ACC112 (cell line): Measurements from ENCODE around the gene TBX21.

Experiments
- H2AFZ ChIP-seq: fragments of 200-600 bp; sonication (generic); one replicate; pipeline ENCODE4 v1.6.0; 2017; ENCODE audit warnings: antibody characterized with exemption, low read length; ENCODE audit not compliant: unreplicated experiment
- H3K27ac ChIP-seq: fragments of 200-600 bp; sonication (generic); 2 replicates; pipeline ENCODE4 v1.5.1; 2014; ENCODE audit warnings: low read depth, mild to moderate bottlenecking, antibody characterized with exemption, low read length, moderate library complexity
- H3K27me3 ChIP-seq: fragments of 200-600 bp; sonication (generic); 2 replicates; pipeline ENCODE4 v1.6.1; 2014; ENCODE audit warnings: mild to moderate bottlenecking, antibody characterized with exemption, low read length, moderate library complexity, mixed read lengths; ENCODE audit not compliant: insufficient read depth
- H3K36me3 ChIP-seq: fragments of 200-600 bp; sonication (generic); 2 replicates; pipeline ENCODE4 v1.6.1; 2016; ENCODE audit warnings: mild to moderate bottlenecking, antibody characterized with exemption, low read length, moderate library complexity, mixed read lengths; ENCODE audit not compliant: insufficient read depth
- H3K4me1 ChIP-seq: fragments of 200-600 bp; sonication (generic); one replicate; pipeline ENCODE4 v1.6.1; 2016; ENCODE audit warnings: low read length, mixed read lengths; ENCODE audit not compliant: insufficient read depth, unreplicated experiment, control insufficient read depth
- H3K4me3 ChIP-seq: fragments of 200-600 bp; sonication (generic); 2 replicates; pipeline ENCODE4 v1.5.1; 2014; ENCODE audit warnings: mild to moderate bottlenecking, low read depth, low read length
- H3K79me2 ChIP-seq: fragments of 200-600 bp; sonication (generic); one replicate; pipeline ENCODE4 v1.6.0; 2016; ENCODE audit warnings: low read length; ENCODE audit not compliant: control insufficient read depth, unreplicated experiment, insufficient read depth

Gene TBX21, protein sequence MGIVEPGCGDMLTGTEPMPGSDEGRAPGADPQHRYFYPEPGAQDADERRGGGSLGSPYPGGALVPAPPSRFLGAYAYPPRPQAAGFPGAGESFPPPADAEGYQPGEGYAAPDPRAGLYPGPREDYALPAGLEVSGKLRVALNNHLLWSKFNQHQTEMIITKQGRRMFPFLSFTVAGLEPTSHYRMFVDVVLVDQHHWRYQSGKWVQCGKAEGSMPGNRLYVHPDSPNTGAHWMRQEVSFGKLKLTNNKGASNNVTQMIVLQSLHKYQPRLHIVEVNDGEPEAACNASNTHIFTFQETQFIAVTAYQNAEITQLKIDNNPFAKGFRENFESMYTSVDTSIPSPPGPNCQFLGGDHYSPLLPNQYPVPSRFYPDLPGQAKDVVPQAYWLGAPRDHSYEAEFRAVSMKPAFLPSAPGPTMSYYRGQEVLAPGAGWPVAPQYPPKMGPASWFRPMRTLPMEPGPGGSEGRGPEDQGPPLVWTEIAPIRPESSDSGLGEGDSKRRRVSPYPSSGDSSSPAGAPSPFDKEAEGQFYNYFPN

DNA sequence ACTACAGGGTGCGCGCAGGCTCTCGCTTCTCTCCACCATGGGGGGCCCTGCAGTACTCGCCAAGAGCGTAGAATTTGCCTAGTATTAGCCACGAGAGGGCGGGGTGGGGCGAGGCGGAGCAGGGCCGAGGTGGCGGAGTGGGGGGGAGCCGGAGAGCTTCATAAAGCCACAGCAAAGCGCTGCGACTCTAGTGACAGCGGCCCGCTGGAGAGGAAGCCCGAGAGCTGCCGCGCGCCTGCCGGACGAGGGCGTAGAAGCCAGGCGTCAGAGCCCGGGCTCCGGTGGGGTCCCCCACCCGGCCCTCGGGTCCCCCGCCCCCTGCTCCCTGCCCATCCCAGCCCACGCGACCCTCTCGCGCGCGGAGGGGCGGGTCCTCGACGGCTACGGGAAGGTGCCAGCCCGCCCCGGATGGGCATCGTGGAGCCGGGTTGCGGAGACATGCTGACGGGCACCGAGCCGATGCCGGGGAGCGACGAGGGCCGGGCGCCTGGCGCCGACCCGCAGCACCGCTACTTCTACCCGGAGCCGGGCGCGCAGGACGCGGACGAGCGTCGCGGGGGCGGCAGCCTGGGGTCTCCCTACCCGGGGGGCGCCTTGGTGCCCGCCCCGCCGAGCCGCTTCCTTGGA, at the start of gene TBX21:
Gene TBX21, plus strand, starts transcription at position 190 of the 627 bp plus-strand sequence. Its CDS starts 219 bp downstream, at position 409.
- no peaks in the 10 kb centered on the region for H3K36me3 ChIP-seq
- peak within 1 kb of the TSS; percentile 60 for H3K4me3 ChIP-seq
- no peaks in the 10 kb centered on the region for H3K4me1 ChIP-seq
- H3K79me2 ChIP-seq = no peaks in the 10 kb centered on the region
- H3K27me3 ChIP-seq = peaks cover 87% of the 10 kb centered on the region
- no peak within 1 kb of the TSS for H3K27ac ChIP-seq
- H2AFZ ChIP-seq = peak within 1 kb of the TSS; percentile 25

GRCh38 chr17:47684025-47684424, 49.0 kb upstream of the TBX21 start:
- H2AFZ ChIP-seq = no peak overlapping the region
- no peaks in the 10 kb centered on the region for H3K79me2 ChIP-seq
- no peaks in the 10 kb centered on the region for H3K27me3 ChIP-seq
- no peak overlapping the region for H3K4me3 ChIP-seq
- peaks cover 38% of the 10 kb centered on the region for H3K4me1 ChIP-seq
- H3K27ac ChIP-seq = peak overlapping the region; percentile 89; the same call in 1 of the 2 replicates
- H3K36me3 ChIP-seq = peaks cover 44% of the 10 kb centered on the region

DNA sequence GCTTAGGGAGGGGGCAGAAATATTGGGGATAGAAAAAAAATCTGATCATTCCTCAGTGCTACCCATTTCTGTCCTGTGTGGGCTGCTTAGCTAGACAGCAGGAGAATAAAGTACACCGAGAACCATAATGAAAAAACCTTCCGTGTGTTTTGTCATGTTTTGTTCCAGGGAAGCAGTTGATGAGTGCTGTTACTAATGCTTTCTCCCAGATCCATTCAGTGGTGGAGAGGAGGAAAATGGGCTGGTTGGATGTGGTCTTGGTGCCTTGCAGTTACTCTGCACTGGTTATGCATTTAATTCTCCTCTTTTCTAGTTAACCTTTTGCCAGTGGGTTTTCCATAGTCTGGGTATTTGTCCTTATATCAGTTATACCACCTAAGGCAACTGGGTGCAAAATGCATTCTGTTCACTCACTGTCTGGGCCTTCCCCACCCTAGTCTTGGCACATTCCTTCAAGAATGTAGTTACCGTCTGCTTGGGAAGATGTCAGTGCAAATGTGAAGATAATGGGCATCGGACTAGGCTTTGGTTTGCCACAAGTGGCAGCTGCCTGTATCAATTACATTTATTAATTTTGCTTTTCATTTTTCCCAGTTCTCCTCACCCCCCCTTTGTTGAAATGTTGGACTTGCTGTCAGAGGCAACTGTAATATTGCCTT, 48.4 kb upstream of the TBX21 start:
- Histone ChIP-seq H3K27me3 (no peaks in the 10 kb centered on the region), H3K4me3 (no peak overlapping the region), H3K27ac (peak overlapping the region; percentile 89), H3K79me2 (no peaks in the 10 kb centered on the region), H3K4me1 (peaks cover 38% of the 10 kb centered on the region), H2AFZ (no peak overlapping the region), H3K36me3 (peaks cover 41% of the 10 kb centered on the region)

DNA sequence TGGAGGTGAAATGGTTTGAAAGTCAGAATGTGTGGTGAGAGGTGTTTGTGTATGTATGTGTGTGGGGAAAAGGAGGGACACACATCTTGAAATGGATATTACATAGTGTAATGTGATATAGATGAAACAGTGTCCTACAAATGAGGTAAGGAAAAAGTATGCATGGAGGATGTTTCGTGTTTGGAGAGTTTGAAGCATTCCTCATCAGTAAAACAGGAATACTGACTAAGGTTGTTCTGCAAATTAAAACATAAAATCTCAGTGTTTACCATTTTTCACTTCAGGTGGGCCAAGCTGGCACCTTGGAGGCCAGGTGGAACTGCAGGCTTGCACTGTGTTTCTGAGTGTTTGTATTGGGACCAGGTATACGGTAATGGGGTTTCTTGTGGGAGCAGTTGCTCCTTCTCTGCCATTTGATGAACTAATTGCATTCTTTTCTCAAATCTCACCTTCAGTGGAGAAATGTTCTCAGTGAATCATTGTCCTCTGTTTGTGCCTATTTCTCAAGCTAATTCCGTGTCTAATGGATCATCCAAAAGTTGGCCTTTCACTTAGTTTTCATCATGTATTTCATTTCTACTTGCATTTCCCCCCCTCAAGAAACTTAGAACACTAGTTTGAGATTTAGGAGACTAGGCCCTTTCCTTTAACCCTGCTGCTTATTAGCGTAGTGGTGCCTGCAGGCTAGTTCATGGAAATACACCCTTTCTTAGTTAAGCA, 47.3 kb upstream of the TBX21 start:
- H3K36me3 ChIP-seq = peaks cover 31% of the 10 kb centered on the region
- H3K27me3 ChIP-seq = no peaks in the 10 kb centered on the region
- no peak overlapping the region; the same call in 1 of the 2 replicates for H3K4me3 ChIP-seq
- H3K4me1 ChIP-seq = peaks cover 38% of the 10 kb centered on the region
- H3K27ac ChIP-seq = peak overlapping the region; percentile 89
- no peak overlapping the region for H2AFZ ChIP-seq
- no peaks in the 10 kb centered on the region for H3K79me2 ChIP-seq

DNA sequence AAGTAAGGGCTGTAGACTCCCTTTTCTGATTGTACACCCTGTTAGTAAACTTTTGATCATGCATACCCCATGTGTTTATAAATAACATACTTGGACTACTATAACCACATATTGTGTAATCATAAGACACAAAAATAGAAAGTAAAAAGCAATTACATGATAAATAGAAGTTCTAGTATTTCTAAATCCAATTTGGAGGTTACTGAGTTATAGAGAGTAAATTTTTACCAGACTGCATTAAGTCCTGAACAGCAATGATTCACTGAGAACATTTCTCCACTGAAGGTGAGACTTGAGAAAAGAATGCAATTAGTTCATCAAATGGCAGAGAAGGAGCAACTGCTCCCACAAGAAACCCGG, 46.8 kb upstream of the TBX21 start:
- Histone ChIP-seq H3K36me3 (peaks cover 30% of the 10 kb centered on the region), H3K4me3 (no peak overlapping the region; the same call in 1 of the 2 replicates), H3K79me2 (no peaks in the 10 kb centered on the region), H3K4me1 (peaks cover 38% of the 10 kb centered on the region), H3K27me3 (no peaks in the 10 kb centered on the region), H2AFZ (no peak overlapping the region), H3K27ac (peak overlapping the region; percentile 89)

DNA sequence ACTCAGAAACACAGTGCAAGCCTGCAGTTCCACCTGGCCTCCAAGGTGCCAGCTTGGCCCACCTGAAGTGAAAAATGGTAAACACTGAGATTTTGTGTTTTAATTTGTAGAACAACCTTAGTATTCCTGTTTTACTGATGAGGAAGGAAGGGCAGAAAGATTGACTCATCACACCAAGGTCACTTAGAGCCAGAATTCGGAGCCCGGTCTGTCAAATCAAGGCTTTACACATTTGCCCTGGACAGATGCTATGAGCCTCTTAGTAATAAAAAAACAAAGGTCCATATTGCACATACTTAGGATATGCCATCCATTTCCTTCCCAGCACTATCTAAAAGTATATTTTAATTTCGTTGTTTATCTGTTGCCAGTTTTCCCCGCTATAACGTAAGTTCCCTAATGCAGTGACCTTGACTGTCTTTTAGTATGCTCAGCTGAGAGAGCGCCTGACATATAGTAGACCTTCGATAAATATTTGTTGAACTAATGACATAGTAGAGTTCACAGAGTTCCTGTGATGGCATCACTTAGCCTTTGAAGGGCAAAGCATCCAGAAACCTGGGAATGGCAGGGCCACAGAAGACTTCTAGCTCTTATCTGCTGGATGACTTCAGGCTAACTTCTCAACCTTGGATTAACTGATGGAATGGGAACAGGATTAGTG, 46.2 kb upstream of the TBX21 start:
- Histone ChIP-seq H3K4me3 (no peak overlapping the region), H3K79me2 (no peaks in the 10 kb centered on the region), H3K4me1 (peaks cover 38% of the 10 kb centered on the region), H2AFZ (no peak overlapping the region), H3K27ac (peak overlapping the region; percentile 89), H3K27me3 (no peaks in the 10 kb centered on the region), H3K36me3 (peaks cover 28% of the 10 kb centered on the region)

GRCh38 chr17:47687328-47687690, 45.7 kb upstream of the TBX21 start:
- peaks cover 23% of the 10 kb centered on the region for H3K36me3 ChIP-seq
- peaks cover 38% of the 10 kb centered on the region for H3K4me1 ChIP-seq
- H3K4me3 ChIP-seq = no peak overlapping the region
- H3K79me2 ChIP-seq = no peaks in the 10 kb centered on the region
- peak overlapping the region; percentile 89 for H3K27ac ChIP-seq
- H3K27me3 ChIP-seq = no peaks in the 10 kb centered on the region
- no peak overlapping the region for H2AFZ ChIP-seq

DNA sequence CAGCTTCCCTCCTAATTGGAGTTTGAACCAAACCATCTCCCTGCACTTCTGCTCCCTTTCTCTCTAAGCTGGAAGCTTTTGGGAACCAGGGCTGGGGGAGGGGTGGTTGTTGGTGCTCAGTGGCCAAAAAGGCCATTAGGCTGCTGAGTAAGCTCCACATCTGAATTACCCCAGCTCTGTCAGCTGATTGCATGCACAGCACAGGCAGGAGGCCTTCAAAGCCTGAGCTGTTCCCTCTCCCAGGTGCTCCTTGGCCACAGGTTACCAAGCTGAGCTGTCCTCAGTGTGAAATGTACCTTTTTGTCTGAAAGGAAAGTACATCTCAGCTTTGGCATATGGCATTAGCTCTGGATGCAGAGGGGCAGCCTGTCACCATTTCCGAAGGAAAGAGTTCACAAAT, 45.3 kb upstream of the TBX21 start:
- H3K27ac ChIP-seq = peak overlapping the region; percentile 89
- H3K27me3 ChIP-seq = no peaks in the 10 kb centered on the region
- no peak overlapping the region for H2AFZ ChIP-seq
- no peaks in the 10 kb centered on the region for H3K79me2 ChIP-seq
- no peak overlapping the region for H3K4me3 ChIP-seq
- H3K4me1 ChIP-seq = peaks cover 38% of the 10 kb centered on the region
- peaks cover 19% of the 10 kb centered on the region for H3K36me3 ChIP-seq

- Histone ChIP-seq H3K27me3 (no peaks in the 10 kb centered on the region), H3K4me1 (peaks cover 32% of the 10 kb centered on the region), H3K4me3 (no peak overlapping the region), H3K27ac (no peak overlapping the region), H3K79me2 (no peaks in the 10 kb centered on the region), H2AFZ (no peak overlapping the region), H3K36me3 (0 out of 2 replicates have a peak, but pooled peaks cover 5% of the 10 kb centered on the region)
Measured at GRCh38 chr17:47690121-47690520, 42.9 kb upstream of the TBX21 start.
